Pancreas (tissue), 10 donors: ENCODE measurements around the gene PPM1H. TPM values are rescaled to one million over a fixed set of nuclear protein-coding genes. Genes with fewer than 3 reads are reported as not detected.
"Not testable (repeated sequence)": the region's sequence is repeated elsewhere in the genome, so short reads cannot be mapped to it uniquely, and the experiment has no call there.

Experiments used
- ATAC-seq, 4 donors: fragments of 200-7000 bp; cut with Tn5 transposase; one replicate each; pipeline versions ENCODE4 v1.8.0 to v1.9.1; 2020; ENCODE audit warnings: mild to moderate bottlenecking in 4 of 4, moderate library complexity in 4 of 4
- DNase-seq, 6 donors: peaks; one replicate each; pipeline ENCODE4 v3.0.0-alpha.2; 2020
- FAIRE-seq: peaks from 2 replicates; lab custom pipeline; 2012; peaks lifted over from hg19 to GRCh38; lab: Jason Lieb, UNC
- H3K27ac ChIP-seq, 4 donors: fragments of 200-600 bp; sonication (generic); 1 replicate in 3 of 4; 2 replicates in 1 of 4; pipeline versions ENCODE4 v1.5.0 to v1.8.0; 2020
- H3K27me3 ChIP-seq, 4 donors: fragments of 200-600 bp; one replicate each; pipeline ENCODE4 v1.8.0; 2021
- H3K36me3 ChIP-seq, 3 donors: fragments of 200-600 bp; sonication (generic) in 1 of 3; one replicate each; pipeline versions ENCODE4 v1.5.0 to v1.8.0; 2020 to 2021
- H3K4me1 ChIP-seq, 3 donors: fragments of 200-600 bp; one replicate each; pipeline ENCODE4 v1.8.0; 2021
- H3K4me3 ChIP-seq, 4 donors: fragments of 200-600 bp; sonication (generic) in 2 of 4; one replicate each; pipeline versions ENCODE4 v1.5.0 to v1.8.0; 2020 to 2021
- H3K9me3 ChIP-seq, 4 donors: fragments of 200-600 bp; one replicate each; pipeline ENCODE4 v1.8.0; 2021
- WGBS, 2 donors: extraction: QIAGEN DNeasy Blood & Tissue Kit; methylation state at CpG; one replicate each; pipeline ENCODE4 v1.1.7; 2013; 5-methylcytosine and 5-hydroxymethylcytosine counted together
- intact Hi-C, 3 donors: fragments of 100-400 bp; cut with DNase I; formaldehyde crosslinking; loops; one replicate each; pipeline versions ENCODE4 v1.11.1 to v1.14.2; 2022
- polyA plus RNA-seq, 2 donors: library from polyadenylated mRNA; stranded (reverse); fragments of 200-250 nt; gene quantifications; one replicate each; pipeline ENCODE4 v1.2.3, GENCODE V29; 2013
- total RNA-seq, 6 donors: library from RNA; stranded (reverse); fragmentation: NEBNext Ultra II Directional in 4 of 6; extraction: Animal tissue kit (Norgen Biotek cat#: 25700) in 4 of 6; gene quantifications; one replicate each; pipeline versions ENCODE4 v1.2.1 to v1.2.4, GENCODE V29; 2021 to 2023
- TF ChIP-seq, protein P1 (sequence below), 4 donors: fragments of 200-600 bp; sonication (generic) in 3 of 4; IDR thresholded peaks; one replicate each; pipeline versions ENCODE4 v1.5.0 to v1.8.0; 2021; ENCODE audit warnings: antibody characterized with exemption in 4 of 4
- donor health status: healthy with polysubstance abuse.
- donor health status: DM: no; HTN: no; CAD: no; lungs with moderate emphysema.
- donor health status: DM: no; HTN: no; CAD: no.
- donor health status: control.
- donor health status: control.
- donor health status: Bipolar disorder and iron deficiency.
- donor health status: DM: yes; HTN: yes; CAD: no.
- donor health status: DM: no; HTN: no; CAD: no.
- donor health status: DM: no; HTN: no; CAD: no.
- donor health status: DM: yes; HTN: yes; CAD: no.

The PPM1H gene
- total and polyA plus RNA-seq, 8 donors, result 1.7 to 12.9 (median 5.8) TPM

DNA sequence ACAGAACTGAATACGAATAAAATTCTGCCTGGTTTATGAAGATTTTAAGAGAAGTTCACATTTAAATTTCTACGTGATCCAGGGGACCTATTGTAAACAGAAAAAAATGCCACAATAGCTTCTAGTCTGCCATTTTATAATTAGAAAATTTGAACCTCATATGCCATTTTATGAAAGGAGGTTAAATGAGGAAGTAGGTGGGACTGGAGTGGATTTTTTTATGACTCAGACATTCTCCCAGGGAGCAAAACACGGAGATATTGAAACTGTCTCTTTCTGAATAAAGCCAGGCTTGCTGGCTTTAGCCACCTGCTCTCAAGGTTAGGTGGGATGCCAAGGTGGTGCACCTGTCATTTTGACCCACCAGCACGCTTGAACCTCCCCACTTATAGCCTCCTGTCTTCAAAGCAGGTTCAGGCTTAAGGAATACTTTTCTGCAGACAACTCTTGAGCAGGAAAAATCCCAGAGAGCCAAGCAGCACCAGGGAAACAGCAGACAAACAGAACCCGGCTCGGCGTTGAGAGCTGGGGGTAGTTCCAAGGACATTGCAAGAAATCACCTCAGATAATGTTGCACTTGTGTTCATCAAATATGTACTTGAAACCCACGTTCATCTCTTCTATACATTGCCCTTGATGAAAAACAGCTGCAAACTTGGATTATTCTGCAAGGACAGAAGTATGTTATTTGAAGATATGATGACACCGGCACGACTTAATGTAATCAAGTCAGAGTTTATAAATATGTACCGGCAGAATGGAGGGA lies 203.7 kb downstream of the PPM1H start:
- ATAC-seq (peak; percentile 35 to 67 (median 49)), FAIRE-seq (no peak), DNase-seq (no peak)
- Histone ChIP-seq H3K27me3 (no peaks in the 10 kb centered on the region), H3K4me1 (peaks cover 0 to 10% (median 0%) of the 10 kb centered on the region in 3 donors), H3K4me3 (no peak overlapping the region), H3K9me3 (no peaks in the 10 kb centered on the region), H3K36me3 (no peaks in the 10 kb centered on the region), H3K27ac (peak overlapping the region in 2 of 4 donors; percentile 27 to 47)
- intact Hi-C loops, result no loop called here
- TF ChIP-seq, protein P1, sequence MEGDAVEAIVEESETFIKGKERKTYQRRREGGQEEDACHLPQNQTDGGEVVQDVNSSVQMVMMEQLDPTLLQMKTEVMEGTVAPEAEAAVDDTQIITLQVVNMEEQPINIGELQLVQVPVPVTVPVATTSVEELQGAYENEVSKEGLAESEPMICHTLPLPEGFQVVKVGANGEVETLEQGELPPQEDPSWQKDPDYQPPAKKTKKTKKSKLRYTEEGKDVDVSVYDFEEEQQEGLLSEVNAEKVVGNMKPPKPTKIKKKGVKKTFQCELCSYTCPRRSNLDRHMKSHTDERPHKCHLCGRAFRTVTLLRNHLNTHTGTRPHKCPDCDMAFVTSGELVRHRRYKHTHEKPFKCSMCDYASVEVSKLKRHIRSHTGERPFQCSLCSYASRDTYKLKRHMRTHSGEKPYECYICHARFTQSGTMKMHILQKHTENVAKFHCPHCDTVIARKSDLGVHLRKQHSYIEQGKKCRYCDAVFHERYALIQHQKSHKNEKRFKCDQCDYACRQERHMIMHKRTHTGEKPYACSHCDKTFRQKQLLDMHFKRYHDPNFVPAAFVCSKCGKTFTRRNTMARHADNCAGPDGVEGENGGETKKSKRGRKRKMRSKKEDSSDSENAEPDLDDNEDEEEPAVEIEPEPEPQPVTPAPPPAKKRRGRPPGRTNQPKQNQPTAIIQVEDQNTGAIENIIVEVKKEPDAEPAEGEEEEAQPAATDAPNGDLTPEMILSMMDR (IDR thresholded peaks at IDR 0.05), result no peak
- WGBS, 2 donors, result 57 to 62% methylated on average over 11 of the region's 11 CpGs

DNA sequence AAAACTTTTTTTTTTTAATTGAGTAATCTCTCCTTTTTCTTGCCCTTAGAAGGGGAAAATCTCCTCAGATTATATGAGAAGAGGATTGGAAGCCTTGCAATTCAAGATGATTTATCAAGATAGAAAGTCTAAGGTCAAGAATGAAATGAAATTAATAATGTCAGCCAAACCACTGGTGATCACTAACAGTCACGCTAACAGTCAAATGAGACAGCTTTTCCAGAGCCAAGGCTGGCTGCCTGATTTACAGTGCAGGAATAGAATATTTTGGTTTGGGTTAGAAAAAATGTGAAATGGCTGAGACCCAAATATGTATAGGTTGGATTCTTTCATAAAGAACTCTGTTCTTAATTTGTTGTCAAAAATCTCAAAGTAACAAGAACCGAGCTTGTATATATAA lies 204.3 kb downstream of the PPM1H start:
- no peak for DNase-seq
- intact Hi-C loops, result no loop called here
- peaks cover 0 to 10% (median 0%) of the 10 kb centered on the region in 3 donors for H3K4me1 ChIP-seq
- ATAC-seq, result no peak
- TF ChIP-seq, protein P1 (IDR thresholded peaks at IDR 0.05), result no peak
- H3K27me3 ChIP-seq, result no peaks in the 10 kb centered on the region
- peak overlapping the region in 1 of 4 donors; percentile 47 for H3K27ac ChIP-seq
- no peak overlapping the region for H3K4me3 ChIP-seq
- no peaks in the 10 kb centered on the region for H3K9me3 ChIP-seq
- no peak for FAIRE-seq
- WGBS, 2 donors, result 89 to 93% methylated on average over 2 of the region's 2 CpGs
- H3K36me3 ChIP-seq, result no peaks in the 10 kb centered on the region

DNA sequence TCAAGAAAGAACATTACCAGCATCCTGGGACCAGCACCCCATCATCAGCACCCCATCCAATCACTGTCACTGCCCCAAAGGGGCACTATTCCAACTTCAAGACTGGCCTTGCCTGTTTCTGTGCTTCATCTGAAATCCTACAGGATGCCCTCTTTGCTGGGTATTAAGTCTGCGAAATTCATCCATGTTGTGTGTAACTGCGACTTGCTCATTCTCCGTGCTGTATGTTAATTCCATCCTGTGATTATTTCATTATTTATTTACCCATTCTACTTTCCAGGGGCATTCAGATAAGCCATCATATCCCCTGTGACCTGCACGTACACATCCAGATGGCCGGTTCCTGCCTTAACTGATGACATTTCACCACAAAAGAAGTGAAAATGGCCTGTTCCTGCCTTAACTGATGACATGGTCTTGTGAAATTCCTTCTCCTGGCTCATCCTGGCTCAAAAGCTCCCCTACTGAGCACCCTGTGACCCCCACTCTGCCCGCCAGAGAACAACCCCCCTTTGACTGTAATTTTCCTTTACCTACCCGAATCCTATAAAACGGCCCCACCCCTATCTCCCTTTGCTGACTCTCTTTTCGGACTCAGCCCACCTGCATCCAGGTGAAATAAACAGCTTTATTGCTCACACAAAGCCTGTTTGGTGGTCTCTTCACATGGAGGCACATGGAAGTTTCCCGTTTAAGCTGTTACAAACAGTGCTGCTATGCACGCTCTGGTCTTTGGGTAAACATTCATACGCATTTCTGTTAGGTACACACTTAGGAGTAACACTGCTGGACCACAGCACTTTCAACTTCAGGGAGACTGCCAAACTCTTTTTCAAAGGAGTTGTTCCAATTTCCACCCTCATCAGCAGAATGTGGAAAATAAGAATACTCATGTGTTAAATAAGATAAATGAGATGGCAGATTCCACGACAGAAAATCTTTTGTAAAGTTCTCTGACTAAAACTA lies 205.1 kb downstream of the PPM1H start:
- ATAC-seq, intact Hi-C loops, H3K27ac ChIP-seq, H3K36me3 ChIP-seq, H3K27me3 ChIP-seq, H3K4me3 ChIP-seq, FAIRE-seq, H3K9me3 ChIP-seq, DNase-seq: not testable (repeated sequence)
- H3K4me1 ChIP-seq, result peaks cover 0 to 10% (median 0%) of the 10 kb centered on the region in 3 donors
- 87 to 91% methylated on average over 13 of the region's 13 CpGs for WGBS, 2 donors

DNA sequence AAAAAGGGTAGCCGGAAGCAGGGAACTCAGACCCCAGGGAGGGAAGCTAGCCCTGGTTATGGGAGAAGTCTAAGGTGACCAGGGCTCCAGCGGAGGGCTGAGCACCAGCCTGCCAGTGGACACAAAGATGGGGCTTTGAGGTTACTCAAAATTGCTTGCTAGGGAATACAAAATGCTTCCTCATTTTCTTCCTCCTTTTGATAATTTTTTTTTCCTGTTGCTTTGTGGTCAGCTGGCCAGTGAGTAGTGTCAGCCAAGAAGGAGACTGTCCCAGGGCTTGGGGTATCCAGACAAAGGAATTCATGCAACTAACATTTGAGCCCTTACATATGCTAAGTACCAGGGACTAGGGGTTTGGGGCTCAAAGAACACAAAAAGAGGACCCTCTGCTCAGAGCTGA lies 206.2 kb downstream of the PPM1H start:
- no peak for FAIRE-seq
- Histone ChIP-seq H3K4me3 (no peak overlapping the region), H3K27ac (no peak overlapping the region), H3K36me3 (no peaks in the 10 kb centered on the region), H3K9me3 (no peaks in the 10 kb centered on the region), H3K27me3 (no peaks in the 10 kb centered on the region), H3K4me1 (peaks cover 0 to 15% (median 0%) of the 10 kb centered on the region in 3 donors)
- intact Hi-C loops, result no loop called here
- DNase-seq, result no peak
- TF ChIP-seq, protein P1 (IDR thresholded peaks at IDR 0.05), result no peak
- ATAC-seq, result no peak
- 66 to 91% methylated on average over 2 of the region's 2 CpGs for WGBS, 2 donors

DNA sequence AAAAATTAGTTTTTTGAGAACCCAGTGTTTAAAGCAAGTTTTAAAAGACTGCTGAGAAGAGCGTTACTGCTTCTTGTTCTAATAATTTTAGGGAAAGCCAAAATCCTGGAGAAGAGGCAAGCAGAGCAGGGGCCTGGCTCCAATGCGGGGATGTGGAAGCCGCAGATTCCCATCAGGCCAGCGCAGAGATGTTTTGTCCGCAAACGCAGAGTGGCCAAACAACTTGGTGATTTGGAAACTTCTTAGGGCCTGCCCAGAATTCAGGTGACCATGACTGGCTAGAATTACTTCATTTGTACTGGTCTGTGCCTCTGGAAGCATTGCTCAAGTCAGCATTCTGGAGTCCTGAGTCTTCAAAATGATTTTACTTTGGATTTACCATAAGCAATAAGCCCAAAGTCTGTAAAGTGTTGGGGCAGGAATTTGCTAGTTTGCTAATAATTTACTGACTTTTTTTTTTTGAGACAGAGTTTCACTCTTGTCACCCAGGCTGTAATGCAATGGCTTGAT lies 208.4 kb downstream of the PPM1H start:
- H3K27me3 ChIP-seq, result no peaks in the 10 kb centered on the region
- TF ChIP-seq, protein P1 (IDR thresholded peaks at IDR 0.05), result no peak
- H3K4me3 ChIP-seq, result no peak overlapping the region
- no peak overlapping the region for H3K27ac ChIP-seq
- no peak for ATAC-seq
- no peaks in the 10 kb centered on the region for H3K9me3 ChIP-seq
- 95 to 98% methylated on average over 6 of the region's 6 CpGs for WGBS, 2 donors
- no peak for FAIRE-seq
- no peaks in the 10 kb centered on the region for H3K36me3 ChIP-seq
- intact Hi-C loops, result no loop called here
- peaks cover 0 to 10% (median 0%) of the 10 kb centered on the region in 3 donors for H3K4me1 ChIP-seq
- no peak for DNase-seq
